Smooth muscle cell (in vitro differentiated cells): ENCODE data around the gene CCDC17. TPM values are rescaled to one million over a fixed set of nuclear protein-coding genes. Genes with fewer than 3 reads are reported as not detected.

Experiments used
- polyA plus RNA-seq: library from polyadenylated mRNA; unstranded; fragments of >200 nt; fragmentation: Nextera tagmentation; extraction: Ambion mirVana; gene quantifications from 2 replicates; pipeline ENCODE4 v1.2.1, GENCODE V29; 2016
- small RNA-seq: library from RNA; depleted of rRNA; stranded (forward); fragments of <200 nt; gene quantifications from one replicate; pipeline ENCODE3, GENCODE V24; 2014
- total RNA-seq: library from RNA; depleted of rRNA; stranded (reverse); fragments of >200 nt; gene quantifications from 2 replicates; pipeline ENCODE4 v1.2.3, GENCODE V29; 2014

CCDC17 gene
- total and polyA plus RNA-seq, 2 experiments from 2014 or later = 0.64 to 2.5 TPM

Small RNA genes lying within 50 kb of the gene (small RNA-seq; reads per million reads assigned to genes)
- not detected for gene AL355480.1
- gene AL355480.2 = not detected
- gene AL355480.3 = not detected
- gene AL355480.4 = not detected

Other genes with a start within 250 kb of the CCDC17 start
- 3.4 and 4.3 TPM in 2 replicates for gene TESK2, start 132.9 kb downstream of the CCDC17 start, total RNA-seq
- gene TESK2, start 132.9 kb downstream of the CCDC17 start, polyA plus RNA-seq = 1.3 and 2.3 TPM in 2 replicates
- 0.18 and 2.4 TPM in 2 replicates for gene CCDC163, start 124.0 kb downstream of the CCDC17 start, total RNA-seq
- 1.3 and 2.1 TPM in 2 replicates for gene CCDC163, start 124.0 kb downstream of the CCDC17 start, polyA plus RNA-seq
- 2.5 and 3.0 TPM in 2 replicates for gene MMACHC, start 123.8 kb downstream of the CCDC17 start, total RNA-seq
- 1.3 and 1.8 TPM in 2 replicates for gene MMACHC, start 123.8 kb downstream of the CCDC17 start, polyA plus RNA-seq
- gene PRDX1, start 102.2 kb downstream of the CCDC17 start, total RNA-seq = 299 and 303 TPM in 2 replicates
- gene PRDX1, start 102.2 kb downstream of the CCDC17 start, polyA plus RNA-seq = 369 and 409 TPM in 2 replicates
- gene AKR1A1, start 73.2 kb downstream of the CCDC17 start, total RNA-seq = 64.1 and 91.4 TPM in 2 replicates
- 135 and 148 TPM in 2 replicates for gene AKR1A1, start 73.2 kb downstream of the CCDC17 start, polyA plus RNA-seq
- gene NASP, start 40.0 kb downstream of the CCDC17 start, total RNA-seq = 40.4 and 83.0 TPM in 2 replicates
- 44.9 and 64.2 TPM in 2 replicates for gene NASP, start 40.0 kb downstream of the CCDC17 start, polyA plus RNA-seq
- gene GPBP1L1, start 62.5 kb upstream of the CCDC17 start, total RNA-seq = 93.2 and 110 TPM in 2 replicates
- 51.9 and 52.6 TPM in 2 replicates for gene GPBP1L1, start 62.5 kb upstream of the CCDC17 start, polyA plus RNA-seq
- 19.4 and 23.3 TPM in 2 replicates for gene TMEM69, start 64.1 kb upstream of the CCDC17 start, total RNA-seq
- 16.7 and 26.8 TPM in 2 replicates for gene TMEM69, start 64.1 kb upstream of the CCDC17 start, polyA plus RNA-seq
- 9.9 and 14.2 TPM in 2 replicates for gene IPP, start 126.6 kb upstream of the CCDC17 start, total RNA-seq
- 12.9 and 14.8 TPM in 2 replicates for gene IPP, start 126.6 kb upstream of the CCDC17 start, polyA plus RNA-seq
- gene MAST2, start 179.6 kb upstream of the CCDC17 start, total RNA-seq = 18.4 and 21.5 TPM in 2 replicates
- 26.2 and 34.8 TPM in 2 replicates for gene MAST2, start 179.6 kb upstream of the CCDC17 start, polyA plus RNA-seq